KMS-11 (cell line): ENCODE results near the gene IL20.

ENCODE experiments used
- H2AFZ ChIP-seq: fragments of 200-600 bp; sonication (generic); 2 replicates; pipeline ENCODE4 v1.6.1; 2016; ENCODE audit warnings: antibody characterized with exemption, mixed run types, low read depth
- H3K27ac ChIP-seq: fragments of 200-600 bp; sonication (generic); 2 replicates; pipeline ENCODE4 v1.6.1; 2016; ENCODE audit warnings: mild to moderate bottlenecking, mixed run types
- H3K27me3 ChIP-seq: fragments of 200-600 bp; sonication (generic); 2 replicates; pipeline ENCODE4 v1.6.1; 2017; ENCODE audit warnings: mild to moderate bottlenecking, low read depth, mixed run types, moderate library complexity; ENCODE audit not compliant: insufficient read depth
- H3K36me3 ChIP-seq: fragments of 200-600 bp; sonication (generic); 2 replicates; pipeline ENCODE4 v1.6.1; 2017; ENCODE audit warnings: mild to moderate bottlenecking, mixed run types; ENCODE audit not compliant: insufficient read depth
- H3K4me1 ChIP-seq: fragments of 200-600 bp; sonication (generic); 2 replicates; pipeline ENCODE4 v1.6.1; 2016; ENCODE audit warnings: mild to moderate bottlenecking, low read depth, mixed run types; ENCODE audit not compliant: poor library complexity, severe bottlenecking
- H3K4me2 ChIP-seq: fragments of 200-600 bp; sonication (generic); 2 replicates; pipeline ENCODE4 v1.7.0; 2016; ENCODE audit warnings: mild to moderate bottlenecking, mixed run types
- H3K4me3 ChIP-seq: fragments of 200-600 bp; sonication (generic); IDR thresholded peaks from 2 replicates; pipeline ENCODE4 v1.6.1; 2017; ENCODE audit warnings: low read depth, low read length, mixed read lengths; ENCODE audit not compliant: insufficient read depth
- H3K79me2 ChIP-seq: fragments of 200-600 bp; sonication (generic); 2 replicates; pipeline ENCODE4 v1.6.1; 2016; ENCODE audit warnings: low read depth, mixed run types; ENCODE audit not compliant: insufficient read depth
- H3K9ac ChIP-seq: fragments of 200-600 bp; sonication (generic); 2 replicates; pipeline ENCODE4 v1.6.1; 2016; ENCODE audit warnings: mild to moderate bottlenecking, mixed run types
- H4K20me1 ChIP-seq: fragments of 200-600 bp; sonication (generic); 2 replicates; pipeline ENCODE4 v1.6.1; 2016; ENCODE audit warnings: mild to moderate bottlenecking, mixed run types; ENCODE audit not compliant: insufficient read depth
- TF ChIP-seq, protein P1 (sequence below): fragments of 200-600 bp; sonication (generic); conservative IDR thresholded peaks from 2 replicates; pipeline ENCODE4 v1.6.1; 2017; ENCODE audit warnings: low read depth, mild to moderate bottlenecking, antibody characterized with exemption, low read length, moderate library complexity, mixed read lengths

The IL20 gene

DNA sequence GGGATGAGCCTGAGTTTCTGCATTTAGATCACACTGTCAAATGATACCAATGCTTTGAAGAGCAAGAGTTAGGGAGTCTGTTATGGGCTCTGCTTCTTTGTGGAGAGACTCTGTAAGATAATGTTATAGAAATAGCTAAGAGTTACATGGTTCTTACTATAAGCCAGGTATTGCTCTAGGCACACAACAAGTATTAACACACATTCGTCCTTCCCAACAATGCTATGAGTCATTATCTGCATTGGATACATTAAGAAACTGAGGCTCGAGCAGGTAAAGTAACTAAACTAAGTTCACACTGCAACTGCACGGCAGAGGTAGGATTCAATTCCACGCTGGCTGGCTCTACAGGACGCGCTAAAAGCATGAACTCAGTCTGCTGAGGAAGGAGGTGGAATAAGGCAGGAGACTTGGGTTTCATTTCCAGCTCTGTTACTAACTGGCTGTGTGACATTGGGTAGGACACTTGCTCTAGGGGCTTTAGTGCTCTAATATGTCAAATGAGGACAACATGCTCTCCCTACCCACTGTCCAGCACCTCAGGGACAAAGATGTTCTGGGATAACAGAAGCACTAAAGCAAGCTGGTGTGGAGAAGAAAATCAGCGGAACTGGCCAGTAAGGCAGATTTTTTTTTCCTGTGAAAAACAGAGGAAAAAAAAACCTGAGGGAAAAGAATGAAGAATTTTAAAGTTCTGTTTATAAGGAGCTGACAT is 23.7 kb upstream of the IL20 start:
- Histone ChIP-seq H3K36me3 (no peaks in the 10 kb centered on the region), H3K27ac (no peak overlapping the region), H3K79me2 (no peaks in the 10 kb centered on the region), H3K4me2 (no peak overlapping the region), H3K27me3 (no peaks in the 10 kb centered on the region), H4K20me1 (no peaks in the 10 kb centered on the region), H2AFZ (no peak overlapping the region), H3K9ac (no peak overlapping the region), H3K4me3 (no peak overlapping the region), H3K4me1 (no peaks in the 10 kb centered on the region)
- TF ChIP-seq, protein P1, sequence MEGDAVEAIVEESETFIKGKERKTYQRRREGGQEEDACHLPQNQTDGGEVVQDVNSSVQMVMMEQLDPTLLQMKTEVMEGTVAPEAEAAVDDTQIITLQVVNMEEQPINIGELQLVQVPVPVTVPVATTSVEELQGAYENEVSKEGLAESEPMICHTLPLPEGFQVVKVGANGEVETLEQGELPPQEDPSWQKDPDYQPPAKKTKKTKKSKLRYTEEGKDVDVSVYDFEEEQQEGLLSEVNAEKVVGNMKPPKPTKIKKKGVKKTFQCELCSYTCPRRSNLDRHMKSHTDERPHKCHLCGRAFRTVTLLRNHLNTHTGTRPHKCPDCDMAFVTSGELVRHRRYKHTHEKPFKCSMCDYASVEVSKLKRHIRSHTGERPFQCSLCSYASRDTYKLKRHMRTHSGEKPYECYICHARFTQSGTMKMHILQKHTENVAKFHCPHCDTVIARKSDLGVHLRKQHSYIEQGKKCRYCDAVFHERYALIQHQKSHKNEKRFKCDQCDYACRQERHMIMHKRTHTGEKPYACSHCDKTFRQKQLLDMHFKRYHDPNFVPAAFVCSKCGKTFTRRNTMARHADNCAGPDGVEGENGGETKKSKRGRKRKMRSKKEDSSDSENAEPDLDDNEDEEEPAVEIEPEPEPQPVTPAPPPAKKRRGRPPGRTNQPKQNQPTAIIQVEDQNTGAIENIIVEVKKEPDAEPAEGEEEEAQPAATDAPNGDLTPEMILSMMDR, result no peak

DNA sequence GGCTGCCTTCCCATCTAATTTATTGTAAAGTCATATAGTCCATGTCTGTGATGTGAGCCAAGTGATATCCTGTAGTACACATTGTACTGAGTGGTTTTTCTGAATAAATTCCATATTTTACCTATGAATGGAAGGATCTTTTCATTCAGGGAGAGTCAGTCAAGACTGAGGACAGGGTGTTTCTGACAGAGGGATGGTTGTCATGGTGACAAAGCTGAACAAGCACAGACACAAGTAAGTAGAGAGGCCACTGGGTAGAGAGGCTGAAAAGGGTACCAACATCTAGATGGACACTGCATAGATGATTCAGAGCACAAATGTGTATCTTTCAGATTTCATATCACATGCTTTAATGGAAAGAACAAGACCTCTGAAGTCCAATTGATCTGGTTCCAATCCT is 22.6 kb upstream of the IL20 start:
- H4K20me1 ChIP-seq, result no peaks in the 10 kb centered on the region
- no peak overlapping the region for H3K4me3 ChIP-seq
- H3K36me3 ChIP-seq, result no peaks in the 10 kb centered on the region
- no peaks in the 10 kb centered on the region for H3K27me3 ChIP-seq
- H2AFZ ChIP-seq, result no peak overlapping the region
- TF ChIP-seq, protein P1, result no peak
- no peaks in the 10 kb centered on the region for H3K4me1 ChIP-seq
- no peak overlapping the region for H3K4me2 ChIP-seq
- no peaks in the 10 kb centered on the region for H3K79me2 ChIP-seq
- no peak overlapping the region for H3K9ac ChIP-seq
- no peak overlapping the region for H3K27ac ChIP-seq

DNA sequence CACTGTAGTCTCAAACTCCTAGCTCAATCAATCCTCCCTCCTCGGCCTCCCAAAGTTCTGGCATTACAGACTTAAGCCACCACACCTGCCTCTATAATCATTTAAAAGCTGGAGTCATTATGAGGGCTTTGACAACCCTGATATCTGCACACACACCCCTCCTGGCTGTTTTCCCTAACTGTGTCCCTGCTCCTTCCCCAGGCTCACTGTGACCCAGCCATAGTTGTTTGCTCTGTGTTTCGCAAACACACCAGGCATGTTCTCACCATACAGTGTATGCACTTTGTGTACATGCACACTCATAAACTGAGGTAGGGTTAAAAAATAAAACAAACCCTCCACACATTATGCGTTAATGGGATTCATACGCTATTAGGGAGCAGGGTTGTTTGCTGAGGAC is 21.8 kb upstream of the IL20 start:
- H3K9ac ChIP-seq, result no peak overlapping the region
- no peaks in the 10 kb centered on the region for H3K36me3 ChIP-seq

DNA sequence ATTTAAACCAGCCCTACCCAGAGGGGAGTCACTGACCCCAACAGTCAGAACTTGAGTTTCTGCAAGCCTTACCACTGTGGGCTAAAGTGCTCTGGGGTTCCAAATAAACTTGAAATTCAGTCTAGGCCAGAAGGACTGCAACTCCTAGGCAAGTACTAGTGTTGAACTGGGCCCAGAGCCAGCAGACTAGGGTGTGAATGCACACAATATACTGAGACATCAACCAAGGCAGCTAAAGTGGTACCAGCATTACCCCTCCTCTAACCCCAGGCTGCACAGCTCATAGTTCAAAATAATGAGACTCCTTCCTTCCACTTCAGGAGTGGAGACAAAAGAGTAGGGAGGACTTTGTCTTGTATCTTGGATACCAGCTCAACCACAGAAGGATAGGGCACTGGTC is 18.9 kb upstream of the IL20 start:
- Histone ChIP-seq H3K36me3 (no peaks in the 10 kb centered on the region), H4K20me1 (no peaks in the 10 kb centered on the region), H3K27ac (no peak overlapping the region), H3K79me2 (no peaks in the 10 kb centered on the region), H3K9ac (no peak overlapping the region), H3K4me2 (no peak overlapping the region), H3K4me1 (no peaks in the 10 kb centered on the region), H3K4me3 (no peak overlapping the region), H3K27me3 (no peaks in the 10 kb centered on the region), H2AFZ (no peak overlapping the region)
- TF ChIP-seq, protein P1, result no peak

More for the DNA sequence above, 21.8 kb upstream of the IL20 start:
- Histone ChIP-seq H3K4me2 (no peak overlapping the region), H3K27ac (no peak overlapping the region), H3K4me3 (no peak overlapping the region), H3K79me2 (no peaks in the 10 kb centered on the region), H3K4me1 (no peaks in the 10 kb centered on the region), H4K20me1 (no peaks in the 10 kb centered on the region), H3K27me3 (no peaks in the 10 kb centered on the region), H2AFZ (no peak overlapping the region)
- TF ChIP-seq, protein P1, result no peak
